GM18520 (cell line): Measurements from ENCODE around the gene TCAF1.
"Not testable (repeated sequence)": the region's sequence is repeated elsewhere in the genome, so short reads cannot be mapped to it uniquely, and the experiment has no call there.

Source experiments
- ATAC-seq: cut with Tn5 transposase; IDR thresholded peaks from one replicate; pipeline ENCODE4 v1.9.1; 2021; ENCODE audit not compliant: unreplicated experiment

The TCAF1 gene

GRCh38 chr7:143906151-143906550 lies 4.2 kb upstream of the TCAF1 start:
- no peak for ATAC-seq

DNA sequence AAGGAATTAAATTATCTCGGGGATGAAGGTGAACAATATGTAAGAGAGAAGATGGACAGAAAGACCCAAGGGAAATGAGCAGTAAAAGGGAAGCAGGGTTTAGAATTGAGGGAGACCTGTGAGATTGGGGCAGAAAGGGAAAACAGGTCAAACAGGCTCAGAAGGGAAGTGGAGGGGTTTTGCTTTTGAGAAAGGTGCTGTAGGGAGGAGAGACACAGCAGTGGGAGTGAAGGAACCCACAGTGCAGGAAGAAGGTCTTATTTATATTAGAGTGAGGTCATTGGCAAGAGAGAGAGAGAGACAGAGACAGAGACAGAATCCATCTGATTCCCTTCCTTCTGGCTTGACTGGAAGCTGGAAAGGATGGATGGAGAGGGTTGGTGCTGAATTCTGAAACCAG lies 3.5 kb upstream of the TCAF1 start:
- no peak for ATAC-seq

DNA sequence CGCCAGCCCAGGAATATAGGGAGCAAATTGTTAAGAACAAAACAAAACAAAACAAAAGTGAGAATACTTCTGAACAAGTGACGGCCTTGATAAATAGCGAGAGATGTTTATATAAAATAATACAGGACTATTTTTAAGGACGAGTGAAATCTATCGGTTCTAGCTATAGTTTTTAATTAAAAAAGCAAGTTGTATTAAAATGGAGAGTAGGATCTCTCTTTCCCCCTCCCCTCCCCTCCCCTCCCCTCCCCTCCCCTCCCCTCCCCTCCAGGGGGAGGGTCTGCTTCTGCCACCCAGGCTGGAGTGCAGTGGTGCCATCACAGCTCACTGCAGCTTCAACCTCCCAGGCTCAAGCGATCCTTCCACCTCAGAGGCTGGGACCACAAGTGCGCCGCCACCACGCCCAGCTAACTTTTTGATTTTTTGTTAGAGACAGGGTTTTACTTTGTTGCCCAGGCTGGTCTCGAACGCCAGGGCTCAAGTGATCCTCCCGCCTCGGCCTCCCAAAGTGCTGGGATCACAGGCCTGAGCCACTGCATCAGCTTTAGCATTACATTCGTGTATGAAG lies 440 bp upstream of the TCAF1 start:
- ATAC-seq: no peak

DNA sequence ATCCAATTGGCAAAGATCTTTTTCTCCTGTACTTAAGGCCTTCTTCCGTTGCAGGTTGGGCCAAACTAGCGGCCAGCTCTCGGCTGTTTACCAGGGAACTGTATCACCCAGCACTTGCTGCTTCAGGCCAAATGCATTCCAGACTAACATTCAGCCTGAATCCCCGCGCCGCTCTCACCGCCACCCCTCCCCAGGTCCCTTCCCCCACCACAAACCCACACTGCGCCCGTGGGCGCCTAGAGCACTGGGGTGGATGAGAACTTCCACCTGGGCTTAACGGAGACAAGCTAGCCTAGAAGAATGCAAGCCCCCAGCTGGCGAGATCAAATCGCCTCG lies 676 bp downstream of the TCAF1 start:
- peak; percentile 11 for ATAC-seq

DNA sequence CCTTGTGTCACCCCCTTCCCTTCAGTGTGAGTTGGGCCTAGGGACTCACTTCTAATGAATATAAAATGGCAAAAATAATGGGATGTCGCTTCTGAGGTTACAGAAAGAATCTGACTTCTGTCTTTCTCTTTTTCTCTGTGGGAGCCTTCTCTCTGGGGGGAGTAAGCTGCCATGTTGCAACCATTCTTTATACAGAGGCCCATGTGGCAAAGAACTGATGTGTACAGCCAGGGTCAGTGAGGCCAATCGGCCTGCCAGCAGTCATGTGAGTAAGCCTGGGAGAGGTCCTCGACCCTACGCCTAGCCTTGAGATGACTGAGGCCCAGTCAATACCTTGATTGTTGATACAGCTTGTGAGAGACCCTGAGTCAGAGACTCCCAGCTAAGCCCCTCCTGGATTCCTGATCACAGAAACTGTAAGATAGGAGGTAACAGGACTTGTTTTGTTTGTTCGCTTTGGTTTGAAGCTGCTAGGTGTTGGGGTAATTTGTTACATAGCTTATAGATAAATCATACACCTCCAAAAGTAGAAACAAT lies 1.7 kb downstream of the TCAF1 start:
- no peak for ATAC-seq

DNA sequence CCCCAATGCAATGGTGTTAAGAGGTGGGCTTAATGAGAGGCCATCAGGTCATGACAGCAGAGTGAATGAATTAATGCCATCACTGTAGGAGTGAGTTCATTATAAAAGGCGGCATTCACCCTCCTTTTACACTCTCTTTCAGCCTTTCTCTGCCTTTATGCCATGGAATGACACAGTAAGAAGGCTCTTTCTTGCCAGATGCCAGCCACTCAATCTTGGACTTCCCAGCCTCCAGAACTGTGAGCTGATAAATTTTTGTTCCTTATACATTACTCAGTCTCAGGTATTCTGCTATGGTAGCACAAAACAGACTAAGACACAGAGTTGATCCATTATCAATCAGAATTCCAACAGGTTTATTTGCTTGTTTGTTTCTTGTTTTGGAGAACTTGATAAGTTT lies 3.2 kb downstream of the TCAF1 start:
- ATAC-seq: no peak

DNA sequence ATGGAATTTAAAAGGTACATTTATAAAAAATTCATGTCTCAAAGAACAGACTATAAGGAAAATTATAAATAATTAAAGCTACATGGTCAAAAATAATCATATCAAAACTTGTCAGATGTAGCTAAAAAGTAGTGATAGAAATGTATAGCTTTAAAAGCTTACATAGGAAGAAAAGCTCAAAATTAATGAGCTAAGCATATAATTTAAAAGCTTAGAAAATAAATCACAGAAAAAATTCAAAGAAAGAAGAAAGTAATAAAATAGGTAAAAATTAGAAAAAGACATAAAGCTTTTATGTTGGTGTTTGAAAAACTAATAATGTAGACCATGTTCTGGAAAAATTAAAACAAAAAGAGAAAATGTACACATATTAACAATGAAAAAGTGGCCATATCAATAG lies 5.3 kb downstream of the TCAF1 start:
- no peak for ATAC-seq

GRCh38 chr7:143892527-143893300 lies 9.3 kb downstream of the TCAF1 start:
- peak; percentile 99 for ATAC-seq

GRCh38 chr7:143891457-143891856 lies 10.5 kb downstream of the TCAF1 start:
- no peak for ATAC-seq

GRCh38 chr7:143890558-143890957 lies 11.4 kb downstream of the TCAF1 start:
- ATAC-seq: no peak

DNA sequence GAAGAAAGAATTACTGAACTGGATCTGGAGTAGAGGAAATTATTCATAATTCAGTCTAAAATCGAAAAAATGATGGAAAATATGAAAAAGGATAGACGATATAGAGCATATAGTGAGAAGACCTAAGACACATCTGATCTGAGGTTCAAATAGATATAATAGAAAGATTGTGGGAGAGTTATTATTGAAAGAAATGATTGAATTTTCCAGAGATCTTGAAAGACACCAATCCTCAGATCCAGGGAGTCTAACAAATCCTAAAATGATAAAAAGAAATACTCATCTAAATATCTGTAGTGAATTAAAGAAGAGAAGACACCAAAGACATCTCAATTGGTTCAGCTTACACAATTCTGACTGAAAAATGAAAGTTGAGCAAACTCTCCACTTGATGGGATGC lies 12.9 kb downstream of the TCAF1 start:
- ATAC-seq: no peak

- ATAC-seq: no peak
Measured at GRCh38 chr7:143886826-143887477, 15.0 kb downstream of the TCAF1 start.

- no peak for ATAC-seq
Measured at GRCh38 chr7:143885951-143886350, 16.0 kb downstream of the TCAF1 start.

DNA sequence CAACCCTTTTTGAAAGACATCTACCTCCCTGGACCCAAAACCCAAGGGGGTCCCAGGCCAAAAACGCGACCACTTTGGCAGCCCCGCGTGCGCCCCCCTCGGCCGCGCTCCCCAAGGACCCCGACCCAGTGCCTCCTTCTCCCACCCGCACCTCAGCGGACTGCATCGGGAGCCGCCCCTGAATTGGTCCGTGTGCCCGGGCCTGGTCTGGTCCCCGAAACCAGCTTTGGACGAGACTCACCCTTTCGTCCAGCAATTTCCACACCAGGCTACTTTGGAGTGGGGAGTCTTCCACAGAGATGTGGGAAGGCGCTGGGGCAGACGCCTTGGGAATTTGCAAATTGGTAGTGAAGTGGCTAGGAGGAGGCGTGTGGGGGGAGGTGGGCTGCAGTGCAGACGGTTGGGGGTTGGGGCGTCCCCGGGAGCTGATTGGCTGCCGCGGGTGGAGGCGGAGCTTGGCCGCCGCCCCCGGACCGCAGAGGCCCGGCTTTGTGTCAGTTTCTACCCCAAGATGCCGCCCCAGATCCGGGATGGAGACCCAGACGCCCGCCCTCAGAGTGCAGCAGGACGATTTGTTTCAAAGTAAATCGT lies 16.9 kb downstream of the TCAF1 start:
- peak; percentile 90 for ATAC-seq

DNA sequence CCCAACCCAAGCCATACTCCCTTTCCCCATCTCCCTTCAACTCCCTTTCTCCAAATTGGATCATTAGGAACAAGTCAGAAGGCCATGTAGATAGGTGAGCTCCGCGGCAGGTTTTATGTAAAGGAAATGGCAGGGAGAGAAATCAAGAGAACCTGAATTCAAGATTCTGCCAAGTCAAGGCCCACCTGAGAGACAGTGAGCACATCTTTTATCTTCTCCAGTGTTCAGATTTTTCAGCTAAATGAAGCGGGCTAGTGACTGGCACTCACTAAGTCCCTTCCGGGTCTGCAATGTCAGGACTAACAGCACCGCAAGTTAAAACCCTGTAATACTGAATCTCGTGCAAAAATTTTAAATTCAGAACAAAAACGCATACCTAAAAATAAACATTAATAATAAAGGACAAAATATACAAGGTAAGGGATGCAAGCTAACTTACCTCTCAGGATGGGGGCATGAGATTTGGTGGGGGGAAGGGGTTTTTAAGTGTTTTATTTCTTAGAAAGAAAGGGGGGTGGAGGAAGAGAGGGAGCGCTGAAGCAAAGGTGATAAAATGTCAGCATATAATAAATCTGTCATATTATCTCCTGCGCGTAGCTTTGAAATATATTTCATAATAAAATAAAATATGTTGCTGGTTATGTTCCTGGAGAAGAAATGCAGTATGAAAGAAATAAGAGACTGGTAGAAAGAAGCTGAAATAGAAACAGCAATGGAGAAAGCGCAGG lies 17.6 kb downstream of the TCAF1 start:
- ATAC-seq: no peak

GRCh38 chr7:143882604-143883078 lies 19.3 kb downstream of the TCAF1 start:
- ATAC-seq: no peak

GRCh38 chr7:143882020-143882603 lies 19.9 kb downstream of the TCAF1 start:
- no peak for ATAC-seq

DNA sequence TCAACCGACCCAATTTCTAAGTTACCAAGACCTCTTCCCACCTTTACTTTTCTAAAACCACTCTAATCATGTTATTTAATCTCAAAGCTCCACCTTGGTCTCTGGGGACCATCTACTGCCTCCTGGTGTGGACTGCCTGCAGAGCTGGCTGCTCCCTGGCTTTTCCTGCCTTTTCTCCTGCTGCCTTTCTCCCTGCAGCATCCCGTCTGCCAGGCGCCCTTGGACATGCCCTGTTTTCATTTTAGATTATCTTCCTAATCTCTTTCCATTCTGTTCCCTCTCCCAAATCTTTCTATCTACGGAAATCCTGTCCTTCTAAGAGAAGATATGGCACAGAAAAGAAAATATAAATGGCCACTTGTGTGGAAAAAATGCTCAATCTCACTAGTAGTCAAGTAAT lies 23.1 kb downstream of the TCAF1 start:
- ATAC-seq: no peak

- no peak for ATAC-seq
Measured at GRCh38 chr7:143877098-143877497, 24.9 kb downstream of the TCAF1 start.

DNA sequence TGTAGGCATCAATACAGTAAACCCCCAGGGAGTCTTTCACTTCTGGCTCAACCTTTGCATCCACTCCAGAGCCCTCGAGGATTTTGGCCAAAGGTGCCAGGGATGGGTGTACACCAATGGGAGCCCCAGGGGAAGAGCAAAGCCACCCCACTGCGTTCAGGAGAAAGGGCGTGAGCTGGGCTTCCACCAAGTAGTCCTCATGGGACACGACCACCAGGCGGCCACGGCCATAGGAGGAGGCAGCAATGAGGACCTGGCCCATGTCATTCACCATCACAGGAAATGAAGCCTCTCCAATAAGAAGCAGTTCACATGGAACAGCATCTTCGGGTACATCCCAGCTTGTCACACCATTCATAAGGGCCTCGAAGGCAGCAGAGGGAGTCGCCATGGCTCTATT lies 25.8 kb downstream of the TCAF1 start:
- ATAC-seq: no peak

DNA sequence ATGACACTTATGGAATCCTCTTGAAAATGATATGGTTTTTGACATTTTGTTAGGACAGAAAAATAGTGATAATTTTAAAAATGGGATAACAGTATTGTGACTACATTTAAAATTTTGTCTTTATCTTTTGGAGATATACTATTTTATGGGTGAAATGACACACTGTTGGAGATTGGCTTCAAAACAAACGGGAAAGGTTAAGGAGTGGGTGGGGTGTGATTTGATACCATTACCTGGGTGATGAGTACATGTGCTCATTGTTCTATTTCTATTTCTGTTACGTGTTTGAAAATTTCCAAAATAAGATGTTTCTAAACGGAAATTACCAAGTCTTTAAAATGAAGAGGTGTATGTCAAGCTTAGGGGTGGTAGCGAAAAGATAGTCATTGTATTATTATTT lies 28.7 kb downstream of the TCAF1 start:
- ATAC-seq: not testable (repeated sequence)
